Skeletal muscle satellite cell (primary cell): Measurements from ENCODE around the gene LAMTOR1.
"Not testable (repeated sequence)": the region's sequence is repeated elsewhere in the genome, so short reads cannot be mapped to it uniquely, and the experiment has no call there.

Experiments
- H3K27me3 ChIP-seq: 2 replicates; pipeline ENCODE4 v1.7.0; 2013; ENCODE audit warnings: low read length; ENCODE audit not compliant: control insufficient read depth, insufficient read depth
- H3K36me3 ChIP-seq: 2 replicates; pipeline ENCODE4 v1.7.0; 2013; ENCODE audit warnings: mild to moderate bottlenecking, control low read depth, low read length; ENCODE audit not compliant: insufficient read depth
- H3K4me1 ChIP-seq: 2 replicates; pipeline ENCODE4 v1.7.0; 2013; ENCODE audit warnings: low read length; ENCODE audit not compliant: control insufficient read depth, insufficient read depth
- H3K4me2 ChIP-seq: 2 replicates; pipeline ENCODE4 v1.7.0; 2013; ENCODE audit warnings: mild to moderate bottlenecking, low read length
- H3K4me3 ChIP-seq: 2 replicates; pipeline ENCODE4 v1.7.0; 2013; ENCODE audit warnings: low read length
- H3K9ac ChIP-seq: 2 replicates; pipeline ENCODE4 v1.7.0; 2013; ENCODE audit warnings: mild to moderate bottlenecking, low read depth, low read length, moderate library complexity
- H3K9me3 ChIP-seq: replicated peaks from 2 replicates; pipeline ENCODE4 v1.7.0; 2013; ENCODE audit warnings: mild to moderate bottlenecking, control low read depth, low read length

The LAMTOR1 gene

GRCh38 chr11:72135891-72136683 lies 33.0 kb upstream of the LAMTOR1 start:
- no peaks in the 10 kb centered on the region for H3K9me3 ChIP-seq
- H3K36me3 ChIP-seq: no peaks in the 10 kb centered on the region
- no peak overlapping the region for H3K4me2 ChIP-seq
- no peak overlapping the region for H3K9ac ChIP-seq
- H3K4me1 ChIP-seq: peaks cover 19% of the 10 kb centered on the region
- no peak overlapping the region for H3K4me3 ChIP-seq
- H3K27me3 ChIP-seq: peaks cover 10% of the 10 kb centered on the region

GRCh38 chr11:72135473-72135872 lies 32.4 kb upstream of the LAMTOR1 start, which contains the start of gene FOLR3:
TSS of gene FOLR3 (plus strand) at chr11:72135725. CDS start at chr11:72135953, 228 bp downstream.
- not testable (repeated sequence) for H3K4me3 ChIP-seq
- peaks cover 13% of the 10 kb centered on the region for H3K4me1 ChIP-seq

DNA sequence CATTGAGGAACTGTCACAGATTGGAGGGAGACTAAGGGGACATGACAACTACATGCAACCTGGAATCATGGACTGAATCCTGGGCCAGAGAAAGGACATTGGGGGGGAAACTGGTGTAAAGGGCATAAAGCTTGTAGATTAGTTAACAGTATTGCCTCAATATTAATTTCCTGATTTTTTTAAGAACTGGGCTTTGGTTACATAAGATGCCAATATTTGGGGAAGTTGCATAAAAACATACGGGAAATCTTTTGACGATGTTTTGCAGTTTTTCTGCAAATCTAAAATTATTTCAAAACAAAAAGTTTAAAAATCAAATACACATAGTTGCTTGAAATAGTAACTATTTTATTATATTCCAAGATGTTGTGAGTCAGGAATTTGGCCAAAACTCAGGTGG lies 29.5 kb upstream of the LAMTOR1 start:
- Histone ChIP-seq H3K4me3 (no peak overlapping the region), H3K4me1 (peaks cover 4% of the 10 kb centered on the region), H3K36me3 (no peaks in the 10 kb centered on the region), H3K9ac (no peak overlapping the region), H3K4me2 (no peak overlapping the region), H3K9me3 (peaks cover 3% of the 10 kb centered on the region), H3K27me3 (peaks cover 12% of the 10 kb centered on the region)

More at GRCh38 chr11:72135473-72135872, 32.4 kb upstream of the LAMTOR1 start, which contains the start of gene FOLR3:
- H3K4me2 ChIP-seq, H3K27me3 ChIP-seq, H3K9me3 ChIP-seq, H3K36me3 ChIP-seq, H3K9ac ChIP-seq: not testable (repeated sequence)

- H3K9me3 ChIP-seq: peaks cover 3% of the 10 kb centered on the region
- H3K4me3 ChIP-seq: no peak overlapping the region
- H3K36me3 ChIP-seq: no peaks in the 10 kb centered on the region
- no peak overlapping the region for H3K9ac ChIP-seq
- no peak overlapping the region for H3K4me2 ChIP-seq
- H3K27me3 ChIP-seq: peaks cover 12% of the 10 kb centered on the region
- no peaks in the 10 kb centered on the region for H3K4me1 ChIP-seq
Observed at GRCh38 chr11:72129381-72129780, 26.3 kb upstream of the LAMTOR1 start.

- Histone ChIP-seq H3K4me3 (no peak overlapping the region), H3K9ac (no peak overlapping the region), H3K36me3 (no peaks in the 10 kb centered on the region), H3K4me2 (no peak overlapping the region), H3K9me3 (peaks cover 3% of the 10 kb centered on the region), H3K4me1 (no peaks in the 10 kb centered on the region), H3K27me3 (peaks cover 5% of the 10 kb centered on the region)
Observed at GRCh38 chr11:72127923-72128322, 24.8 kb upstream of the LAMTOR1 start.

DNA sequence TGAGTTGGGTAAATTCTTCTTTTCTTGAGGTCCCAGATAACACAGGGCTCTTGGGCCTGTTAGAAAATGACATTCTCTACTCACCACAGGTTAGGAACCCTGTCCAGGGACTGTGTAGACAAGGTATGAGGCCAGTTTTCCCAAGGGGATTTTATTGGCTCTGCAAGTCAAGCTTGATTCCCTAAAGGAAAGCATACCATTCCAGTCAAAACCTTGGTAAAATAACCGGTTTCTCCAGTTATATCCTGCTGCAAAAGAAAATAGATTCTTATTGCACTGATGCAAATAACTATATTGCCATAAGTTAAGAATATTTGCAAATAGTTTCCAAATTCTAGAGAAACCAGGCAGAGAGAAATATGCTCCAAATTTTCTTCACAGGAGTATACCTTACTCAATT lies 22.9 kb upstream of the LAMTOR1 start:
- Histone ChIP-seq H3K9me3 (peaks cover 3% of the 10 kb centered on the region), H3K36me3 (no peaks in the 10 kb centered on the region), H3K4me2 (no peak overlapping the region), H3K4me3 (no peak overlapping the region), H3K9ac (no peak overlapping the region), H3K27me3 (peaks cover 2% of the 10 kb centered on the region), H3K4me1 (no peaks in the 10 kb centered on the region)

DNA sequence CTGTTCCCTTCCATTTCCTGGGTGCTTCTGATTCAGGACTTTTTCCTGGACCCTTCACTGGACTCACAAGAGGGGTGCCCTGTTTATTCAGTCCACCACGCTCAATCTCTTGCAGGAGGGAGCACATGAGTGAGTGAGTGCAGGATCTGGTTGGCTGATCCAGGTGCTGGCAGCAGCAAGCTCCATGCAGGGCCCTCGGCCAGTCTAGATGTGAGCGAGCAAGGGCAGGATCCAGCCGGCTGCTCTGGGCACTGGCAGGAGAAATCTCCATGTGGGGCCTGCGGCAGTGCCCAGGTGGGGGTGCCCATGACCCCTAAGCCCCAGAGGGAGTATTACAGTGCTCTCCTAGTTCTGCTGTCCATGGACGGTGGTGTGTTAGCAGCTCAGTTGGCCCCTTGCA lies 20.9 kb upstream of the LAMTOR1 start:
- Histone ChIP-seq H3K4me2 (no peak overlapping the region), H3K9ac (no peak overlapping the region), H3K36me3 (no peaks in the 10 kb centered on the region), H3K27me3 (peaks cover 2% of the 10 kb centered on the region), H3K9me3 (peaks cover 3% of the 10 kb centered on the region), H3K4me1 (no peaks in the 10 kb centered on the region), H3K4me3 (no peak overlapping the region)

- Histone ChIP-seq H3K36me3 (no peaks in the 10 kb centered on the region), H3K4me2 (no peak overlapping the region), H3K27me3 (no peaks in the 10 kb centered on the region), H3K9me3 (no peaks in the 10 kb centered on the region), H3K4me1 (no peaks in the 10 kb centered on the region), H3K9ac (no peak overlapping the region), H3K4me3 (no peak overlapping the region)
Observed at GRCh38 chr11:72123117-72123653, 20.1 kb upstream of the LAMTOR1 start.

GRCh38 chr11:72122607-72123006 lies 19.5 kb upstream of the LAMTOR1 start:
- Histone ChIP-seq H3K9me3 (no peaks in the 10 kb centered on the region), H3K27me3 (no peaks in the 10 kb centered on the region), H3K4me2 (no peak overlapping the region)

GRCh38 chr11:72120930-72121329 lies 17.8 kb upstream of the LAMTOR1 start:
- Histone ChIP-seq H3K36me3 (no peaks in the 10 kb centered on the region), H3K9ac (no peak overlapping the region), H3K9me3 (no peaks in the 10 kb centered on the region), H3K27me3 (no peaks in the 10 kb centered on the region), H3K4me3 (no peak overlapping the region), H3K4me2 (no peak overlapping the region), H3K4me1 (no peaks in the 10 kb centered on the region)

More at GRCh38 chr11:72122607-72123006, 19.5 kb upstream of the LAMTOR1 start:
- H3K9ac ChIP-seq: no peak overlapping the region
- no peaks in the 10 kb centered on the region for H3K36me3 ChIP-seq
- no peak overlapping the region for H3K4me3 ChIP-seq
- no peaks in the 10 kb centered on the region for H3K4me1 ChIP-seq

DNA sequence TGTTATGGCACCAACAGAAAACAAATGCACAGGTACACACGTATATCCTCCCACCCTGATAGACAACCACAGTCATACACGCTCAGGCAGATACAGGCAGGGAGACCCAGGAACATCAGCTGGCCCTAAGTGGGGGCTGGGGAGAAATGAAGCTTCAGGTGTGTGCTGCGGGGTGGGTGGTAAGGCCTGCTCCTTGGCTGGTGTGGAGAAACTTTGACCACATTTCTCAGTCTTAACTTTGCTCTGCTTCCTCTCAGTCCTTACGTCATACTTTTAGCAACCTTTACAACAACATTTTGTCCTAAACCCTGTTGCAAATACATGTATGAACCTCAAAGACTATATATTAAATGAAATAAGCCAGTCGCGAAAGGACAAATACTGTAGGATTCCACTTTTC lies 16.1 kb upstream of the LAMTOR1 start:
- H3K4me2 ChIP-seq: no peak overlapping the region
- H3K36me3 ChIP-seq: no peaks in the 10 kb centered on the region
- no peaks in the 10 kb centered on the region for H3K4me1 ChIP-seq
- H3K4me3 ChIP-seq: no peak overlapping the region
- H3K9ac ChIP-seq: no peak overlapping the region
- no peaks in the 10 kb centered on the region for H3K27me3 ChIP-seq
- H3K9me3 ChIP-seq: no peaks in the 10 kb centered on the region
